Fibroblast of lung (primary cell): ENCODE data around the gene PRDM16. TPM values are rescaled to one million over a fixed set of nuclear protein-coding genes. Genes with fewer than 3 reads are reported as not detected.

Experiments
- DNase-seq, 2 donors: peaks; one replicate each; pipeline versions ENCODE4 v3.0.0 to v3.0.0-alpha.2; 2010; ENCODE audit warnings: low read depth in 2 of 2
- H2AFZ ChIP-seq: 2 replicates; pipeline ENCODE4 v1.5.1; 2012; ENCODE audit warnings: low read length, control low read depth, inconsistent platforms
- H3K27ac ChIP-seq: 2 replicates; pipeline ENCODE4 v1.5.1; 2011; ENCODE audit warnings: low read length, control low read depth; ENCODE audit not compliant: insufficient read depth
- H3K27me3 ChIP-seq: 2 replicates; pipeline ENCODE4 v1.5.1; 2011; ENCODE audit warnings: mild to moderate bottlenecking, low read length; ENCODE audit not compliant: control insufficient read depth, insufficient read depth
- H3K36me3 ChIP-seq: 2 replicates; pipeline ENCODE4 v1.5.1; 2011; ENCODE audit warnings: low read length; ENCODE audit not compliant: control insufficient read depth, insufficient read depth
- H3K4me1 ChIP-seq: 2 replicates; pipeline ENCODE4 v1.5.1; 2011; ENCODE audit warnings: low read length; ENCODE audit not compliant: control insufficient read depth, insufficient read depth; ENCODE audit errors: extremely low read depth
- H3K4me2 ChIP-seq: 2 replicates; pipeline ENCODE4 v1.5.1; 2011; ENCODE audit warnings: low read length, control low read depth; ENCODE audit not compliant: insufficient read depth; ENCODE audit errors: extremely low read depth
- H3K4me3 ChIP-seq, 4 experiments: fragments of 200-600 bp in 1 of 4; sonication (generic) in 1 of 4; replicated peaks in 1 of 4; 2 replicates each; pipeline ENCODE4 v1.5.1; 2011 to 2016; ENCODE audit warnings: low read length in 4 of 4, low read depth in 3 of 4, mild to moderate bottlenecking in 3 of 4, control low read depth in 2 of 4, inconsistent platforms in 1 of 4, mixed read lengths in 1 of 4; ENCODE audit not compliant: insufficient read depth in 1 of 4; ENCODE audit errors: control extremely low read depth in 1 of 4
- H3K79me2 ChIP-seq: 2 replicates; pipeline ENCODE4 v1.5.1; 2012; ENCODE audit warnings: mild to moderate bottlenecking, low read length, inconsistent platforms; ENCODE audit not compliant: control insufficient read depth, insufficient read depth
- H3K9ac ChIP-seq: 2 replicates; pipeline ENCODE4 v1.5.1; 2011; ENCODE audit warnings: mild to moderate bottlenecking, low read length, control low read depth; ENCODE audit not compliant: insufficient read depth
- H3K9me3 ChIP-seq: 2 replicates; pipeline ENCODE4 v1.5.1; 2012; ENCODE audit warnings: low read depth, low read length; ENCODE audit not compliant: control insufficient read depth, insufficient read depth
- H4K20me1 ChIP-seq: 2 replicates; pipeline ENCODE4 v1.5.1; 2011; ENCODE audit warnings: low read length; ENCODE audit not compliant: control insufficient read depth, insufficient read depth; ENCODE audit errors: extremely low read depth
- EZH2 ChIP-seq: IDR thresholded peaks from 2 replicates; pipeline ENCODE4 v1.5.1; 2012; ENCODE audit warnings: low read length, control low read depth, mild to moderate bottlenecking; ENCODE audit errors: missing control alignments
- polyA plus RNA-seq, 2 donors: library from polyadenylated mRNA; depleted of rRNA in 1 of 2; stranded (reverse) in 1 of 2; unstranded in 1 of 2; fragments of >200 nt; gene quantifications; 2 replicates each; pipeline ENCODE4 v1.2.1, GENCODE V29; 2011 to 2012; ENCODE audit warnings: missing spikeins in 1 of 2
- total RNA-seq: library from RNA; depleted of rRNA; stranded (reverse); fragments of >200 nt; gene quantifications from 2 replicates; pipeline ENCODE4 v1.2.1, GENCODE V29; 2014
- TF ChIP-seq, protein P1 (sequence below), 2 donors: IDR thresholded peaks in 1 of 2; conservative IDR thresholded peaks in 1 of 2; 1 replicate in 1 of 2; 2 replicates in 1 of 2; pipeline ENCODE4 v1.5.1; 2011 to 2012; ENCODE audit warnings: low read length in 2 of 2, control low read depth in 1 of 2, inconsistent platforms in 1 of 2, low read depth in 1 of 2, mild to moderate bottlenecking in 1 of 2

PRDM16 gene
- total and polyA plus RNA-seq, 2 donors (not counting 1 experiment from before 2014, with no cell fraction given) = 0.30 to 1.8 TPM

DNA sequence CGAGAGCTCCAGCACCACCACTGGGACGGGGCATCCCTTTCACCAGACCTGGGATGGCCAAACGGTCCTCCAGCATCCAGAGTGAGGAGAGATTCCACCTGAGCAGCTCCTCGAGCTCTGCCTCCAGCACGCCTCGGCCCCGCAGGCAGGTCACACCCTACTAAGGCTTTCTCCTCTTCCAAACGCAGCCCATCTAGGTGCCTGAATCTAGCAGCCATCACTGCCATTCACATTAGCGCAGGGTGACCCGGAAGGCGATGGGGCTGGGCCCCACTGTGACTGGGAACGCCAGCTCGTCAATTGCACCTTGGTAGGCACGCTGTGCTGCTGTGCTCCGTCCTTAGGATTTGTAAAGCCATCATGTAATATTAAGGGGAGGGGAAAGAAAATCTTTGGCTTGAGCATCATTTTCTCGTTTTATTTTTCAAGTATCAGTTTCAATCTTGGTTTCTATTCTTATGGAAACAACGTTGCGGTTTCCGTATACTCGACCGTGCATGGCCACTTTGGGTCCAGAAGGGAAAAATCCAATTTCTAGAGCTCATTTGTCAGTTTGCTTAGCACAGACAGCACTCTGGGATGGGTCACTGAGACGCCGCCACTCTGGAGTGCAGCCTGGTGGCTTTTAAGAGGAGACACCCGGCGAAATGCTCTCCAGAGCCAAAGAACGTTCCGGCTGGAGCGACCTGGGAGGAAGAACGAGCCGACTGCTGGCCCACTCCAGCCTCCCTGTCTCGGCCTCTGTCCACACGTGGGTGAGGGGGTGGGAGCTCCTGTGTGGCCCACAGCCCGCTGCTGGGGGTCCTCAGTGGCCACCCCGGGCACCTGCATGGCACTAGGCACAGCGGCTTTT lies 173.6 kb downstream of the PRDM16 start:
- Histone ChIP-seq H3K4me1 (no peaks in the 10 kb centered on the region), H2AFZ (no peak overlapping the region), H3K4me3 (no peak overlapping the region), H3K36me3 (no peaks in the 10 kb centered on the region), H3K79me2 (no peaks in the 10 kb centered on the region), H4K20me1 (no peaks in the 10 kb centered on the region), H3K4me2 (no peak overlapping the region), H3K27ac (no peak overlapping the region), H3K27me3 (no peaks in the 10 kb centered on the region), H3K9ac (no peak overlapping the region), H3K9me3 (no peaks in the 10 kb centered on the region)
- TF ChIP-seq EZH2 = no peak
- TF ChIP-seq, protein P1, sequence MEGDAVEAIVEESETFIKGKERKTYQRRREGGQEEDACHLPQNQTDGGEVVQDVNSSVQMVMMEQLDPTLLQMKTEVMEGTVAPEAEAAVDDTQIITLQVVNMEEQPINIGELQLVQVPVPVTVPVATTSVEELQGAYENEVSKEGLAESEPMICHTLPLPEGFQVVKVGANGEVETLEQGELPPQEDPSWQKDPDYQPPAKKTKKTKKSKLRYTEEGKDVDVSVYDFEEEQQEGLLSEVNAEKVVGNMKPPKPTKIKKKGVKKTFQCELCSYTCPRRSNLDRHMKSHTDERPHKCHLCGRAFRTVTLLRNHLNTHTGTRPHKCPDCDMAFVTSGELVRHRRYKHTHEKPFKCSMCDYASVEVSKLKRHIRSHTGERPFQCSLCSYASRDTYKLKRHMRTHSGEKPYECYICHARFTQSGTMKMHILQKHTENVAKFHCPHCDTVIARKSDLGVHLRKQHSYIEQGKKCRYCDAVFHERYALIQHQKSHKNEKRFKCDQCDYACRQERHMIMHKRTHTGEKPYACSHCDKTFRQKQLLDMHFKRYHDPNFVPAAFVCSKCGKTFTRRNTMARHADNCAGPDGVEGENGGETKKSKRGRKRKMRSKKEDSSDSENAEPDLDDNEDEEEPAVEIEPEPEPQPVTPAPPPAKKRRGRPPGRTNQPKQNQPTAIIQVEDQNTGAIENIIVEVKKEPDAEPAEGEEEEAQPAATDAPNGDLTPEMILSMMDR (conservative IDR thresholded peaks at IDR 0.05 in 1 of 2, IDR thresholded peaks at IDR 0.05 in 1 of 2; ENCODE audit: low read depth in 1 of 2, low read length in 2 of 2) = no peak
- no peak for DNase-seq

DNA sequence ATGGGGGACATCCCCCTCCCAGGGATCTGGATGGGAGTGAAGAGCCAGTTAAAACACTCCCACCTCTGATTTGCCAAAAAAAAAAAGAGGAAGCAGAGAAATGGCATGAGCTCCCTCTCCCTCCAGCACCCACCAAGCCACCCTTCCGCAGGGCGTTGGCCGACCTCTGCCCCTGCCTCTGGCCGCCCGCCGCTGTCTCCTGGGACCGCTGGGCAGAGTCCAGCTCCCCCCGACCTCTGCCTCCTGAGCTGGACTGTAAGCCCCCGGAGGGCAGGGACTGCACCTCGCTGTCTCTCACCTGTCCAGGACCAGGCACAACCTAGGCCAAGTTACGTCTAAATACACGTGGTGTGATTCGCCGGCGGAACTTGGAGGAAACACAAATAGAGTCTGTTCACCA lies 174.3 kb downstream of the PRDM16 start:
- Histone ChIP-seq H3K36me3 (no peaks in the 10 kb centered on the region), H2AFZ (no peak overlapping the region)
- TF ChIP-seq EZH2 = no peak
- TF ChIP-seq, protein P1 (conservative IDR thresholded peaks at IDR 0.05 in 1 of 2, IDR thresholded peaks at IDR 0.05 in 1 of 2; ENCODE audit: low read depth in 1 of 2, low read length in 2 of 2) = no peak

DNA sequence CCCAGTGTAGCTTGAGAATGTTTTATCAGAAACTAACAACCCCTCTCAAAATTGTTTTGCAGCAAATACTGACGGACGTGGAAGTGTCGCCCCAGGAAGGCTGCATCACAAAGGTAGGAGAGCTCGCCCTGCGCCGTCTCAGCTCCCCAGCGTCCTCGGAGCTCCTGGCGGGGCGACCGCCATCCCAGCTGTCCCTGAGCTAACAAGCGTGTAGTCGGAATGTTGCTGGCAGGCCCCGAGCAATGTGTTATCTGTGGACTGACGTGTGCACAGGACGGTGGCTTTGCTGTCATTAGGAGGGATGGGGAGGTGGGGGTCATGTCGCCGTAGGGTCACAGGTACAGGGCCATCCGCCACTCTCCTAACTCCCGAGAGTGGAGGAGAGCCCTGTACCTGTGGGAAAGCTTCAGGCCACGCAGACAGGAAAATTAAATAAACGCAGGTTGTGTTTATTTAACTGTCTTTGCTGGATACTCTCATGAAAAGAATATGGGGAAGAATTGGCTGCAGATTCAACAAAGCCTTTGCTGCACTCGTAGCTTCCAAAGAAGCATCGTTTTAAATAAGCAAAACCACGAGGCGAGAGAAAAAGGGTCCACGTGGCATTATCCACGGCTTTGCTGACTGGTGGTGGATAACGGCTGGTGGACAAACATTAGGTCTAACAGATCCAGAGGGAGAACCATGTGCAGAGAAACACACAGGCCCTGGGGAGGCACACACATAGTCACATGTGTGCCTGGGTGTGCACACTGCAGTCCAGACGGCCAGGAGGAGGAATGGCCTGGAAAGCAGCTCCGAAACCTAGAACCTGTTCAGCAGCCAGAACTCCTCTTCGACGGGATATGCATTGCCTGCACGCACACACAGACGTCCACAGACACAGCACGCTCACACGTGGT lies 175.3 kb downstream of the PRDM16 start:
- no peak overlapping the region for H3K4me2 ChIP-seq
- no peaks in the 10 kb centered on the region for H3K79me2 ChIP-seq
- DNase-seq = no peak
- no peak overlapping the region for H2AFZ ChIP-seq
- H3K9me3 ChIP-seq = no peaks in the 10 kb centered on the region
- no peaks in the 10 kb centered on the region for H3K36me3 ChIP-seq
- TF ChIP-seq, protein P1 (conservative IDR thresholded peaks at IDR 0.05 in 1 of 2, IDR thresholded peaks at IDR 0.05 in 1 of 2; ENCODE audit: low read depth in 1 of 2, low read length in 2 of 2) = no peak
- TF ChIP-seq EZH2 = no peak
- H4K20me1 ChIP-seq = no peaks in the 10 kb centered on the region
- H3K27ac ChIP-seq = no peak overlapping the region
- no peaks in the 10 kb centered on the region for H3K4me1 ChIP-seq
- no peak overlapping the region for H3K9ac ChIP-seq
- H3K27me3 ChIP-seq = no peaks in the 10 kb centered on the region
- H3K4me3 ChIP-seq = no peak overlapping the region

More for the DNA sequence above, 174.3 kb downstream of the PRDM16 start:
- Histone ChIP-seq H3K27me3 (no peaks in the 10 kb centered on the region), H3K9ac (no peak overlapping the region), H3K79me2 (no peaks in the 10 kb centered on the region), H3K27ac (no peak overlapping the region), H4K20me1 (no peaks in the 10 kb centered on the region), H3K4me2 (no peak overlapping the region), H3K4me1 (no peaks in the 10 kb centered on the region), H3K9me3 (no peaks in the 10 kb centered on the region), H3K4me3 (no peak overlapping the region)
- DNase-seq = no peak
